Neuronal stem cell (in vitro differentiated cells): ENCODE measurements around the gene SYNE3.

Source experiments
- DNase-seq: peaks from one replicate; pipeline ENCODE4 v3.0.0-alpha.2; 2013; ENCODE audit warnings: low spot score
- H2AFZ ChIP-seq: one replicate; pipeline ENCODE4 v1.6.1; 2013; ENCODE audit warnings: mild to moderate bottlenecking, low read length, inconsistent platforms
- H2AK5ac ChIP-seq: 2 replicates; pipeline ENCODE4 v1.6.1; 2013; ENCODE audit warnings: low read depth, mild to moderate bottlenecking, inconsistent platforms, low read length, moderate library complexity, mixed read lengths
- H2BK120ac ChIP-seq: 2 replicates; pipeline ENCODE4 v1.6.1; 2013; ENCODE audit warnings: low read depth, mild to moderate bottlenecking, inconsistent platforms, low read length, moderate library complexity, mixed read lengths
- H2BK12ac ChIP-seq: one replicate; pipeline ENCODE4 v1.6.1; 2013; ENCODE audit warnings: low read length, inconsistent platforms
- H2BK15ac ChIP-seq: 2 replicates; pipeline ENCODE4 v1.6.1; 2013; ENCODE audit warnings: mild to moderate bottlenecking, low read length, inconsistent platforms, mixed read lengths
- H2BK5ac ChIP-seq: one replicate; pipeline ENCODE4 v1.6.1; 2013; ENCODE audit warnings: inconsistent platforms, mild to moderate bottlenecking, low read length, moderate library complexity
- H3K14ac ChIP-seq: one replicate; pipeline ENCODE4 v1.6.1; 2013; ENCODE audit warnings: low read length, inconsistent platforms
- H3K18ac ChIP-seq: 2 replicates; pipeline ENCODE4 v1.6.1; 2013; ENCODE audit warnings: low read length, inconsistent platforms
- H3K23ac ChIP-seq: 2 replicates; pipeline ENCODE4 v1.6.1; 2013; ENCODE audit warnings: low read depth, mild to moderate bottlenecking, mixed read lengths, low read length, inconsistent platforms; ENCODE audit not compliant: poor library complexity
- H3K27ac ChIP-seq: replicated peaks from 3 replicates; pipeline ENCODE4 v1.5.1; 2013; ENCODE audit warnings: low read length, inconsistent platforms
- H3K27me3 ChIP-seq, 3 experiments: 2 replicates each; pipeline ENCODE4 v1.6.1; 2013; ENCODE audit warnings: low read length in 3 of 3, mild to moderate bottlenecking in 2 of 3, inconsistent platforms in 1 of 3, low read depth in 1 of 3, mixed read lengths in 1 of 3, moderate library complexity in 1 of 3; ENCODE audit not compliant: control insufficient read depth in 3 of 3, insufficient read depth in 3 of 3
- H3K36me3 ChIP-seq, 2 donors: replicated peaks in 1 of 2; 2 replicates each; pipeline ENCODE4 v1.6.1; 2013; ENCODE audit warnings: low read length in 2 of 2; ENCODE audit not compliant: control insufficient read depth in 2 of 2, insufficient read depth in 2 of 2
- H3K4ac ChIP-seq: 2 replicates; pipeline ENCODE4 v1.6.1; 2013; ENCODE audit warnings: inconsistent platforms, mild to moderate bottlenecking, low read length, moderate library complexity
- H3K4me1 ChIP-seq, 2 donors: 1 replicate in 1 of 2; 2 replicates in 1 of 2; pipeline ENCODE4 v1.6.1; 2013; ENCODE audit warnings: low read length in 2 of 2, low read depth in 1 of 2; ENCODE audit not compliant: control insufficient read depth in 2 of 2, insufficient read depth in 1 of 2
- H3K4me2 ChIP-seq: one replicate; pipeline ENCODE4 v1.6.1; 2013; ENCODE audit warnings: mild to moderate bottlenecking, low read length, inconsistent platforms; ENCODE audit not compliant: insufficient read depth, poor library complexity, severe bottlenecking
- H3K4me3 ChIP-seq, 2 donors: 2 replicates each; pipeline ENCODE4 v1.5.1; 2013; ENCODE audit warnings: low read length in 2 of 2, mild to moderate bottlenecking in 2 of 2, inconsistent platforms in 1 of 2, moderate library complexity in 1 of 2
- H3K79me1 ChIP-seq: one replicate; pipeline ENCODE4 v1.6.1; 2013; ENCODE audit warnings: low read depth, mild to moderate bottlenecking, inconsistent platforms, low read length, moderate library complexity
- H3K9ac ChIP-seq: one replicate; pipeline ENCODE4 v1.6.1; 2013; ENCODE audit warnings: mild to moderate bottlenecking, low read depth, low read length, inconsistent platforms; ENCODE audit not compliant: poor library complexity
- H3K9me3 ChIP-seq, 2 donors: replicated peaks in 1 of 2; 2 replicates each; pipeline versions ENCODE3 to v1.6.1; 2013; ENCODE audit warnings: low read length in 2 of 2, mild to moderate bottlenecking in 2 of 2, inconsistent platforms in 1 of 2, low read depth in 1 of 2, mixed read lengths in 1 of 2, moderate library complexity in 1 of 2; ENCODE audit not compliant: control insufficient read depth in 2 of 2, insufficient read depth in 1 of 2
- H4K8ac ChIP-seq: one replicate; pipeline ENCODE4 v1.6.1; 2013; ENCODE audit warnings: low read depth, mild to moderate bottlenecking, inconsistent platforms, low read length, moderate library complexity
- H4K91ac ChIP-seq: one replicate; pipeline ENCODE4 v1.6.1; 2013; ENCODE audit warnings: low read length, low read depth, mild to moderate bottlenecking, inconsistent platforms; ENCODE audit not compliant: poor library complexity
- WGBS, 2 donors: extraction: QIAGEN DNeasy Blood & Tissue Kit; methylation state at CpG; one replicate each; pipeline ENCODE4 v1.1.7; 2013; ENCODE audit warnings: missing lambda C conversion rate in 2 of 2, mixed read lengths in 1 of 2; ENCODE audit not compliant: insufficient read length in 2 of 2, insufficient replicate concordance in 1 of 2; ENCODE audit errors: extremely low coverage in 2 of 2; 5-methylcytosine and 5-hydroxymethylcytosine counted together

The SYNE3 gene

DNA sequence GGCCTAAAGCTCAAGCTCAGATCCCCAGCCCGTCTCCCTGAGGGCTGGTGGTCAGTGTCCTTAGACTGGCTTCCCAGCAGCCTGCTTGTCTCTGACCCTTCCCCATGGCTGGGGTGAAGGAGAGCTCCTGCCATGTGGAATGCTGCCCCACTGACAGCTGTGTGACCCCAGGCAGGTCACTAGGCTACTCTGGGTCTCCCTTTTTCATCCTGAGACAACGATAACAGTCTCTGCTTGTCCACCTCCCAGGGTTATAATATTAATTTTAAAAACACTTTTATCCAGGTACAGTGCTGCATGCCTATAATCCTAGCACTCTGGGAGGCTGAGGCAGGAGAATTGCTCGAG, 47.3 kb downstream of the SYNE3 start:
- Histone ChIP-seq H3K4me1 (peaks cover 0 to 3% of the 10 kb centered on the region in 2 donors), H3K9ac (no peak overlapping the region), H2AFZ (no peak overlapping the region), H3K4ac (no peak overlapping the region), H3K23ac (no peak overlapping the region), H4K91ac (no peak overlapping the region), H2BK12ac (no peak overlapping the region), H3K4me3 (no peak overlapping the region), H3K9me3 (no peaks in the 10 kb centered on the region), H2BK15ac (no peak overlapping the region), H2BK120ac (no peak overlapping the region), H3K18ac (no peak overlapping the region), H3K4me2 (no peak overlapping the region), H2BK5ac (no peak overlapping the region), H4K8ac (no peak overlapping the region), H3K79me1 (no peaks in the 10 kb centered on the region), H3K27ac (no peak overlapping the region), H3K14ac (no peak overlapping the region), H2AK5ac (no peak overlapping the region), H3K36me3 (no peaks in the 10 kb centered on the region), H3K27me3 (peaks cover 0 to 26% (median 2%) of the 10 kb centered on the region in 3 experiments)
- no CpG with 5 or more reads among the region's 3 CpGs for WGBS, 2 donors
- DNase-seq = no peak

- Histone ChIP-seq H3K4me3 (no peak overlapping the region), H3K14ac (no peak overlapping the region), H4K8ac (no peak overlapping the region), H3K23ac (no peak overlapping the region), H3K79me1 (no peaks in the 10 kb centered on the region), H3K4ac (no peak overlapping the region), H2BK12ac (no peak overlapping the region), H3K4me2 (no peak overlapping the region), H3K36me3 (no peaks in the 10 kb centered on the region), H3K18ac (no peak overlapping the region), H3K4me1 (peaks cover 0 to 3% of the 10 kb centered on the region in 2 donors), H3K9me3 (no peaks in the 10 kb centered on the region), H4K91ac (no peak overlapping the region), H2BK120ac (no peak overlapping the region), H2BK15ac (no peak overlapping the region), H2AK5ac (no peak overlapping the region), H3K27ac (no peak overlapping the region), H3K9ac (no peak overlapping the region), H2AFZ (no peak overlapping the region), H3K27me3 (peaks cover 0 to 31% (median 2%) of the 10 kb centered on the region in 3 experiments), H2BK5ac (no peak overlapping the region)
- no peak for DNase-seq
- WGBS, 2 donors = no CpG with 5 or more reads among the region's 4 CpGs
Measured at GRCh38 chr14:95468448-95469133, 47.9 kb downstream of the SYNE3 start.

DNA sequence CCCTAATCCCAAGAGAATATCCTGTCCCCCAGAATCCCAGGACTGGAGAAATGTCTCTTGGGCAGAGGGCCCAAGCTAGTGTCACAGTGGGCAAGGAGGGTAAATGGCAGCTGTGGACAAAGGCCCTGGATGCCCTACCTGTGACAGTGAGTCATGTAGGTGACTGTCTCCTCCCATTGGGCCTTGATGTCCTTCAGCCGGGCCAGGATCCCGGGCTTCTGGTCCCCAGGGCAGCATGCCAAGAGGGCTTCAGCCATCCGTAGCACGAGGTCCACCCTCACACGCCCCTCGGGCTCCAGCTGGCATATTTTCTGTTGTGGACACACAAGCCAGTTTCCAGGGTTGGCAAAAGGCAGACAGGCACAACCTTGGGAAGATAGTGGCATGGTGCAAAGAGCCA, 48.8 kb downstream of the SYNE3 start:
- no peak overlapping the region for H3K4ac ChIP-seq
- DNase-seq = no peak
- no peak overlapping the region for H4K91ac ChIP-seq
- H3K23ac ChIP-seq = no peak overlapping the region
- H3K4me1 ChIP-seq = peaks cover 0 to 3% of the 10 kb centered on the region in 2 donors
- peaks cover 0 to 2% of the 10 kb centered on the region in 2 donors for H3K9me3 ChIP-seq
- H3K27ac ChIP-seq = no peak overlapping the region
- no peak overlapping the region for H2BK12ac ChIP-seq
- no peak overlapping the region for H3K4me2 ChIP-seq
- no peaks in the 10 kb centered on the region for H3K79me1 ChIP-seq
- no peak overlapping the region for H2BK15ac ChIP-seq
- no peak overlapping the region for H2AFZ ChIP-seq
- no peak overlapping the region for H3K4me3 ChIP-seq
- no peak overlapping the region for H3K9ac ChIP-seq
- peak overlapping the region; percentile 19 for H4K8ac ChIP-seq
- WGBS, 2 donors = no CpG with 5 or more reads among the region's 6 CpGs
- H2BK5ac ChIP-seq = no peak overlapping the region
- H3K27me3 ChIP-seq = peaks cover 0 to 30% (median 2%) of the 10 kb centered on the region in 3 experiments
- no peaks in the 10 kb centered on the region for H3K36me3 ChIP-seq
- H2BK120ac ChIP-seq = no peak overlapping the region
- H3K14ac ChIP-seq = no peak overlapping the region
- no peak overlapping the region for H3K18ac ChIP-seq
- H2AK5ac ChIP-seq = no peak overlapping the region

DNA sequence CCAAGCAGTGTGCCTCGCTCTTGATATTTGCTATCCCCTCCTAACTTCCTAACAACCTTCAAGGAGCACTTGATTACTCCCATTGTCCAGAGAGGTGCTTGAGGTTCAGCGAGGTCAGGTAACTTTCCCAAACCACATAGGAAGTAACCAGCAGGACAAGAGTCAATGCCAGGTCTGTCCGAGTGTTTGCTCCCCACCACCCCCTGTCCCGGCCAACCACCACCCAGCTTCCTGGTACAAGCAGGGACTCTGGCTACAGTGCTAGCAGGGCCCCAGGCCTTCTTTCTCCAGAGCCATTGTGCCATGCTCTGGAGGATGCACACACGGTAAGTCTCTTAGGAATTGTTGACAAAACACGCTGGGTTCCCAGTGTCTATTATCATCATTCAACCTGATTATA, 49.2 kb downstream of the SYNE3 start:
- peaks cover 0 to 32% (median 2%) of the 10 kb centered on the region in 3 experiments for H3K27me3 ChIP-seq
- no peak overlapping the region for H4K8ac ChIP-seq
- no peak overlapping the region for H3K4me3 ChIP-seq
- H3K4me1 ChIP-seq = peaks cover 0 to 3% of the 10 kb centered on the region in 2 donors
- no peak overlapping the region for H3K27ac ChIP-seq
- no peak overlapping the region for H3K18ac ChIP-seq
- no peak overlapping the region for H3K14ac ChIP-seq
- no peak overlapping the region for H2AK5ac ChIP-seq
- peaks cover 0 to 2% of the 10 kb centered on the region in 2 donors for H3K9me3 ChIP-seq
- no peak overlapping the region for H3K4ac ChIP-seq
- no CpG with 5 or more reads among the region's 6 CpGs for WGBS, 2 donors
- H3K9ac ChIP-seq = no peak overlapping the region
- H3K36me3 ChIP-seq = no peaks in the 10 kb centered on the region
- no peak overlapping the region for H3K23ac ChIP-seq
- H3K4me2 ChIP-seq = no peak overlapping the region
- no peaks in the 10 kb centered on the region for H3K79me1 ChIP-seq
- DNase-seq = no peak
- H4K91ac ChIP-seq = no peak overlapping the region
- no peak overlapping the region for H2AFZ ChIP-seq
- H2BK5ac ChIP-seq = no peak overlapping the region
- no peak overlapping the region for H2BK15ac ChIP-seq
- H2BK120ac ChIP-seq = no peak overlapping the region
- no peak overlapping the region for H2BK12ac ChIP-seq
